Heart right ventricle (tissue), 16 donors: ENCODE measurements around the gene FBLIM1. TPM values are rescaled to one million over a fixed set of nuclear protein-coding genes. Genes with fewer than 3 reads are reported as not detected.

Source experiments
- ATAC-seq, 8 donors: fragments of 200-7000 bp; cut with Tn5 transposase; one replicate each; pipeline ENCODE4 v1.9.1; 2020; ENCODE audit warnings: mild to moderate bottlenecking in 8 of 8, moderate library complexity in 8 of 8, moderate number of reproducible peaks in 1 of 8
- DNase-seq, 2 donors: peaks; one replicate each; pipeline ENCODE4 v3.0.0-alpha.2; 2020
- H3K27ac ChIP-seq, 10 donors: fragments of 200-600 bp; sonication (generic) in 2 of 10; one replicate each; pipeline versions ENCODE4 v1.5.0 to v1.8.0; 2020 to 2022; ENCODE audit warnings: mild to moderate bottlenecking in 3 of 10
- H3K27me3 ChIP-seq, 7 donors: fragments of 200-600 bp; one replicate each; pipeline ENCODE4 v1.8.0; 2021 to 2022; ENCODE audit warnings: mild to moderate bottlenecking in 2 of 7
- H3K36me3 ChIP-seq, 9 donors: fragments of 200-600 bp; sonication (generic) in 1 of 9; one replicate each; pipeline versions ENCODE4 v1.5.0 to v1.8.0; 2020 to 2022; ENCODE audit warnings: mild to moderate bottlenecking in 2 of 9
- H3K4me1 ChIP-seq, 9 donors: fragments of 200-600 bp; sonication (generic) in 1 of 9; one replicate each; pipeline versions ENCODE4 v1.5.0 to v1.8.0; 2020 to 2022; ENCODE audit warnings: mild to moderate bottlenecking in 4 of 9
- H3K4me3 ChIP-seq, 10 donors: fragments of 200-600 bp; sonication (generic) in 2 of 10; one replicate each; pipeline versions ENCODE4 v1.5.0 to v1.8.0; 2020 to 2022; ENCODE audit warnings: mild to moderate bottlenecking in 7 of 10, moderate library complexity in 2 of 10
- H3K9me3 ChIP-seq, 11 donors: fragments of 200-600 bp in 10 of 11; sonication (generic) in 2 of 11; one replicate each; pipeline versions ENCODE4 v1.5.0 to v1.8.0; 2013 to 2022; ENCODE audit warnings: mild to moderate bottlenecking in 2 of 11, control low read depth in 1 of 11, moderate library complexity in 1 of 11
- CTCF ChIP-seq, 9 donors: fragments of 200-600 bp; sonication (generic) in 2 of 9; IDR thresholded peaks; one replicate each; pipeline versions ENCODE4 v1.5.0 to v1.8.0; 2021 to 2022; ENCODE audit warnings: antibody characterized with exemption in 9 of 9, mild to moderate bottlenecking in 5 of 9, moderate library complexity in 1 of 9
- WGBS, 2 donors: extraction: QIAGEN DNeasy Blood & Tissue Kit; methylation state at CpG; one replicate each; pipeline ENCODE4 v1.1.7; 2013; ENCODE audit warnings: inconsistent platforms in 1 of 2; 5-methylcytosine and 5-hydroxymethylcytosine counted together
- intact Hi-C, 10 donors: fragments of 100-400 bp; cut with DNase I; formaldehyde crosslinking; loops; one replicate each; pipeline versions ENCODE4 v1.11.1 to v1.14.2; 2022
- polyA plus RNA-seq, 2 donors: library from polyadenylated mRNA; stranded (reverse); fragments of 200-250 nt; gene quantifications; one replicate each; pipeline ENCODE4 v1.2.3, GENCODE V29; 2013
- total RNA-seq, 10 donors: library from RNA; stranded (reverse); fragmentation: NEBNext Ultra II Directional in 3 of 10; extraction: Animal tissue kit (Norgen Biotek cat#: 25700) in 3 of 10; gene quantifications; one replicate each; pipeline versions ENCODE4 v1.2.1 to v1.2.4, GENCODE V29; 2021 to 2023
- donor health status: Arrhythmogenic right ventricular cardiomyopathy.
- donor health status: ischemic (EF 13 %, LVEDD 7.1; RV severe dilation, severe dysfunction).
- donor health status: healthy with polysubstance abuse.
- donor health status: DM: no; HTN: yes; CAD: no.
- donor health status: DM: no; HTN: no; CAD: no.
- donor health status: ischemic (EF 25% LVEDD 6.9; RV normal size, moderate dysfunction).
- donor health status: ischemic (EF 25% LVEDD 5.7; RV mildly dilated, moderate dysfunction).
- donor health status: healthy.
- donor health status: DM: yes; HTN: yes; CAD: no.
- donor health status: Ischemic cardiomyopathy.
- donor health status: ischemic (EF 35%, LVEDD 5.7; RV mildly dilated, moderate dysfunction).
- donor health status: nonischemic (EF 11% LVEDD 7.7; RV severe dilation, severe dysfunction).
- donor health status: DM: yes; HTN: yes; CAD: no.
- donor health status: PGD.
- donor health status: ischemic (EF 29% LVEDD 5.4; RV normal size, mild dysfunction).
- donor health status: nonischemic (EF 23%, LVEDD 6.1; RV moderate dilation, normal function).

FBLIM1 gene
- total and polyA plus RNA-seq, 12 donors: 27.0 to 115 (median 58.7) TPM

DNA sequence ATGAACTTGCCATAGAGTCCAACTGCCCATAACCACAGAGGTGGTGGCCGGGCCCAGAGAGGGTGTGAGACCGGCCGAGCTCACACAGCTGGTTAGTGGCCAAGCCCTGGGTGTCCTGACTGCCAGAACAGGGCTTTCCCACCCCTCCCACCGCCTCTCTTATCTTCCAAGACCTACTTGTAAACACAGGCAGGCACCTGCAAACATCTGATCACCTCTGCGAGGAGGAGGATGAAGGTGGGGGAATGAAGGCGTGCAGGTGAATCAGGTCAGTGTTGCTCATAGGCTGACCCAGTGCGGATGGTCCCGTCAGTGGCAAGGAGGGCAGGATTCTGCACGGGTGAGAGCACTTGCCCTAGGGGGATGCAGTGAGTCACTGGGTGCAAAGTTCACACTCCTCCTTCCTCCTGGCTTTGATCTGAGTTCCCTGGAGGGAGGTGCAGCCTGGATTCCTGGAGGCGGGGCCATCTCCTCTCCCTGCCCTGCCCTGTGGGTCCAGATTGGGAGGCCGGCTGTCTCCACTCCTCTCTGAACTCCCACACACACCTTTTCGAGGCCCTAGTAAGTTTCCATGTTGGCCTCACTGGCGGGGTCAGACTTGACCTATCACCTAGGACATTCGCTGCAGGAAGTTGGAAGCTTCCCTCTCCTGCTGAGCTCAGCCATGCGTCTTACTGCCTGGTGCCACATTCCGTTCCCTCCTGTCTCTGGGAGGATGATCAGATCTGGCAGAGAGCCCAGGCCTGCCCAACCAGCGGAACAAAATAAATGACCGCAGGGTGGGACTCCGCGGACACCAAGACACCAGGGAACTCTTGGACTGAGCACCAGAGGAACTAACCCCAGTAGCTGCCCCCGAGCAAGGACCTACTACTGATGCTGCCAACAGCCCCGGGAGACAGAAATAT, 41.6 kb downstream of the FBLIM1 start:
- ATAC-seq (peak in 6 of 8 donors; percentile 32 to 64 (median 39)), DNase-seq (peak in 1 of 2 donors; percentile 10)
- intact Hi-C loops: loop anchor here in 3 of 10 donors (5.0 kb wide), 2 partner anchors 192 to 197 kb away; no protein-coding TSS in a partner anchor
- Histone ChIP-seq H3K4me3 (no peak overlapping the region), H3K36me3 (no peaks in the 10 kb centered on the region), H3K4me1 (peaks cover 4 to 35% (median 19%) of the 10 kb centered on the region in 9 donors), H3K9me3 (no peaks in the 10 kb centered on the region), H3K27me3 (peaks cover 0 to 6% (median 0%) of the 10 kb centered on the region in 7 donors), H3K27ac (peak overlapping the region in 2 of 10 donors; percentile 0 to 7)
- WGBS, 2 donors: 47 to 52% methylated on average over 22 of the region's 22 CpGs
- TF ChIP-seq CTCF (IDR thresholded peaks at IDR 0.05): no peak

DNA sequence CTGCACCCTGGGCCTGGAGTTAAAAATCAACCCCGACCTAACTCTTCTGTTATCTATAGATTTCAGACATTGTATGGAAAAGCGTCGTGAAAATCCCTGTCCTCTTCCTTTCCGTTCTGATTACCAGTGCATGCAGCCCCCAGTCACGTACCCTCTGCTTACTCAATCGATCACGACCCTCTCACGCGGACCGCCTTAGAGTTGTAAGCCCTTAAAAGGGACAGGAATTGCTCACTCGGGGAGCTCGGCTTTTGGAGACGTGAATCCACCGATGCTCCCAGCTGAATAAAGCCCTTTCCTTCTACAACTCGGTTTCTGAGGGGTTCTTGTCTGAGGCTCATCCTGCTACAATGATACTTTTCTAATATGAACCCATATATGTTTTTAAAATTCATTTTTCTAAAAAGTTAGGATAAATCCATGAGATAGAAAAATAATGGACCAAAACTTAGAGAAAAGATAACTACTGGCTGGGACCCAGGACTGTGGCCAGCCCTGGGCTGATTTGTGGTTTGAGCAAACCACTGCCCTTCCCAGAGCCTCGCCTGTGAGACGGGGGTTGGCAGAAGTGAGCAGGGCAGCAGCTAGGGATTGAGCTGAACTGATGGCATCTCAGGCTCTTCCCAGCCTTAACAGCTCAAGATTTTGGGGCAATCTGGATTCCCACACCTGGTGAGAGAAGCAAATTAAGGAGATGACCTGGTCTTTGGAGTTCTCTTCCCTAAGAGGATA, 43.8 kb downstream of the FBLIM1 start:
- H3K27me3 ChIP-seq: peaks cover 0 to 6% (median 0%) of the 10 kb centered on the region in 7 donors
- H3K27ac ChIP-seq: no peak overlapping the region
- H3K4me3 ChIP-seq: no peak overlapping the region
- TF ChIP-seq CTCF (IDR thresholded peaks at IDR 0.05): no peak
- H3K9me3 ChIP-seq: no peaks in the 10 kb centered on the region
- peaks cover 4 to 25% (median 17%) of the 10 kb centered on the region in 9 donors for H3K4me1 ChIP-seq
- DNase-seq (no peak), ATAC-seq (no peak)
- intact Hi-C loops: loop anchor here in 3 of 10 donors (5.0 kb wide), 2 partner anchors 190 to 195 kb away; no protein-coding TSS in a partner anchor
- no peaks in the 10 kb centered on the region for H3K36me3 ChIP-seq
- 79 to 85% methylated on average over 17 of the region's 17 CpGs for WGBS, 2 donors

DNA sequence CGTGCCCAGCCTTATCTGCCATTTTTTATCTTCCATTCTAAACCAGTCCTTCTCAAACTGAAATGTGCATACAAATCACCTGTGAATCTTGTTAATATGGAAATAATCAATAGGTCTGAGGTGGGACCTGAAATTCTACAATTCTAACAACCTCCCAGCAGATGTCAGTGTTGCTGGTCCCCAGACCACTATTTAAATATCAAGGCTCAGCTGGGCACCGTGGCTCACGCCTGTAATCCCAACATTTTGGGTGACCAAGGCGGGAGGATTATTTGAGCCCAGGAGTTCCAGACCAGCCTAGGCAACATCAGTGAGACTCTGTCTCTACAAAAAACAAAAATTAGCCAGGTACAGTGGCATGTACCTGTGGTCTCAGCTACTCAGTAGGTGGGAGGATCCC, 44.8 kb downstream of the FBLIM1 start:
- TF ChIP-seq CTCF (IDR thresholded peaks at IDR 0.05): peak in 7 of 9 donors; percentile 33 to 58 (median 46)
- intact Hi-C loops: loop anchor here in 3 of 10 donors (5.0 kb wide), 2 partner anchors 189 to 194 kb away; no protein-coding TSS in a partner anchor
- H3K9me3 ChIP-seq: no peaks in the 10 kb centered on the region
- no peak overlapping the region for H3K27ac ChIP-seq
- ATAC-seq (peak in 1 of 8 donors; percentile 38), DNase-seq (no peak)
- H3K4me3 ChIP-seq: no peak overlapping the region
- H3K27me3 ChIP-seq: peaks cover 0 to 6% (median 0%) of the 10 kb centered on the region in 7 donors
- WGBS, 2 donors: 27 to 32% methylated on average over 4 of the region's 4 CpGs
- no peaks in the 10 kb centered on the region for H3K36me3 ChIP-seq
- H3K4me1 ChIP-seq: peaks cover 4 to 25% (median 17%) of the 10 kb centered on the region in 9 donors

GRCh38 chr1:15804060-15804459, 45.5 kb downstream of the FBLIM1 start:
- intact Hi-C loops: loop anchor here in 3 of 10 donors (5.0 kb wide), 2 partner anchors 188 to 193 kb away; no protein-coding TSS in a partner anchor
- Histone ChIP-seq H3K27me3 (peaks cover 0 to 6% (median 0%) of the 10 kb centered on the region in 7 donors), H3K4me1 (peaks cover 2 to 21% (median 15%) of the 10 kb centered on the region in 9 donors), H3K9me3 (no peaks in the 10 kb centered on the region), H3K4me3 (no peak overlapping the region), H3K36me3 (no peaks in the 10 kb centered on the region), H3K27ac (no peak overlapping the region)
- TF ChIP-seq CTCF (IDR thresholded peaks at IDR 0.05): no peak
- no peak for DNase-seq
- ATAC-seq: no peak
- WGBS, 2 donors: 61 to 70% methylated on average over 8 of the region's 8 CpGs
